Measurements from ENCODE around the gene NFKBIE.

The NFKBIE gene

DNA sequence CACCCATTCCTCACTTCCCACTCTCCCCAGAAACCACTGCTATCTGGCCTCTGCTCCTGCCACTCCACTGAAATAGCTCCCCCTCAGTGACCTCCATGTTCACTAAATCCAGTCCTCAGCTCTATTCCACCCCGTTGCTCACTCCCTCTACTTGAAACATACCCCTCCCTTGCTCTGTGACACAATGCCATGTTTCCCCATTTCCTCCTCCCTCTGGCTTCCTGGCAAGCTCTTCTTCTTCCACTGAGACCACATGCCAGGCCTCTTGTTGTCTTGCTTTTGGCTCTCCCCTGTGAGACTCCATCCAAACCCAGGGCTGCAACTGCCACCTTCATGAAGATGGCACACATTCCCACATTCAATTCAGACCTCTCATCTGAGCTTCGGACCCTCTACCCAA lies 18.8 kb upstream of the NFKBIE start:
- H3K4me3 ChIP-seq (ENCODE audit: low read length in 2 of 2): no peak overlapping the region
- peaks cover 18 to 25% of the 10 kb centered on the region in 2 donors for H3K27me3 ChIP-seq (ENCODE audit: control insufficient read depth in 1 of 2, insufficient read depth in 2 of 2, low read length in 2 of 2)
- H3K9me3 ChIP-seq (ENCODE audit: control insufficient read depth in 2 of 2, low read length in 2 of 2): no peaks in the 10 kb centered on the region
- H3K36me3 ChIP-seq (ENCODE audit: control insufficient read depth in 2 of 2, insufficient read depth in 2 of 2, low read length in 2 of 2): no peaks in the 10 kb centered on the region
- no peak overlapping the region for H3K9ac ChIP-seq (ENCODE audit: low read length in 2 of 2)
- H3K4me1 ChIP-seq (ENCODE audit: control insufficient read depth, insufficient read depth, low read length): no peaks in the 10 kb centered on the region
- no peak overlapping the region for H3K27ac ChIP-seq (ENCODE audit: low read length)

DNA sequence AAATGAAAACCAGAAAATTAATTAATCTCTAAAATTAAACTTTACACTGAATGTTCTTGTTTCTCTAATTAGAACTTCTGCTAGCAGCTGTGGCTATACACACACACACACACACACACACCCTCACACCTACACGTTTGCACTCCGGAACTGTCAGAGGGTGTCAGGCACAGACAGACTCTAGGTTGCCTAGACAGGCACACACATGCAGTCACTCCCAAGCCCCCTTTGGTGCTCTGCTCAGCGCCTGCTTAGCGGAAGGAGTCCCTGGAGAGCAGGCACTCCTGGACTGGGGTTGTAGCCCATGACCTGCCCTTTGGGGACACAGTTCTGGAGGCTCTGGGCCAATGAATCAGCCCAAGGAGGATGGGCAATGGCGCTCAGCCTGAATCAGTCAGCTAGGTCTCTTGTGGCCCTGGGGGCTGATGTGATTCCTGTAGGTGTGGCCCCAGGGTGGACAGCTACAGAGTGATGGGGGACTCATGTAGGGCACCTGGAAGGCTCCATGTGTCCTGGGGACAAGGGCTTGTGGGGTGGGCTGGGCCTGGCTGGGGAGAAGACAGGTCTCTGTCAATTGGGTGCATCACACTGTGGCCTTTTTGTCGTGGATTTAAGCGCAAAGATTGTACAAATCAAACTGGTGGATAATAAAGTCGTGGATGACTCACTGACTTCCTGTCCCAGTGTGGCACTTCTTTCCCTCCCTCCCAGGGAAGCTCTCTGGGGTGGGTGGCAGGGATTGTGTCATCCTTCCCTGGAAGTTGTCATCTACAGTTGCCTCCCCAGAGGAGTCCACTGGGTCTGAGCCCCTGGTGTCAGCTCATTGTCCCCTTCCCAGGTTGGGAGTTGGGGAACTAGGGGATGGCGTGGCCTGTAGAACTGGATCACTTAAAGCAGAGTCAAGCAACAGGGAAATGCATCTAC lies 13.7 kb upstream of the NFKBIE start:
- Histone ChIP-seq H3K9ac (ENCODE audit: low read length in 2 of 2) (no peak overlapping the region), H3K27me3 (ENCODE audit: control insufficient read depth in 1 of 2, insufficient read depth in 2 of 2, low read length in 2 of 2) (peaks cover 28 to 38% of the 10 kb centered on the region in 2 donors), H3K4me3 (ENCODE audit: low read length in 2 of 2) (no peak overlapping the region), H3K36me3 (ENCODE audit: control insufficient read depth in 2 of 2, insufficient read depth in 2 of 2, low read length in 2 of 2) (no peaks in the 10 kb centered on the region), H3K9me3 (ENCODE audit: control insufficient read depth in 2 of 2, low read length in 2 of 2) (no peaks in the 10 kb centered on the region), H3K27ac (ENCODE audit: low read length) (no peak overlapping the region), H3K4me1 (ENCODE audit: control insufficient read depth, insufficient read depth, low read length) (peaks cover 8% of the 10 kb centered on the region)

DNA sequence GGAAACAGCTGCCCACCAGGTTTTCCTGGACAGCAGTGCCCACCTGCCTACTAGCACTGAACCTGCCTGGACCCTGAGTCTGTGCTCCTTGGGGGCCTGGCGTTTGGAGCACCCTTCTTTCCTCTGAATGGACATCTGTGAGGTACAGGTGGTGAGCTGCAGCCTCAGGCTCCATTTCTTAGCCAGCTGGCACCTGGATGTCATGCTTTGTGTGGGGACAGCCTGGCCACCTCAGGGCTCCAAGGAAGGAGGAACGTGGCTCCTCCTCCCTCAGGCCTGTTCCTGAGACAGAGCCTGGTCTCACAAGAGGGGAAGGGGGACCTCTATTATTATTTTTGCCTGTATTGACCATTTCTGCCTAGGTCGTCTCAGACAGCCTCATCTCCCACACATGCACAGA lies 13.0 kb upstream of the NFKBIE start:
- H3K27me3 ChIP-seq (ENCODE audit: control insufficient read depth in 1 of 2, insufficient read depth in 2 of 2, low read length in 2 of 2): peaks cover 32 to 43% of the 10 kb centered on the region in 2 donors
- no peaks in the 10 kb centered on the region for H3K36me3 ChIP-seq (ENCODE audit: control insufficient read depth in 2 of 2, insufficient read depth in 2 of 2, low read length in 2 of 2)
- peaks cover 8% of the 10 kb centered on the region for H3K4me1 ChIP-seq (ENCODE audit: control insufficient read depth, insufficient read depth, low read length)
- no peak overlapping the region for H3K4me3 ChIP-seq (ENCODE audit: low read length in 2 of 2)
- H3K9ac ChIP-seq (ENCODE audit: low read length in 2 of 2): no peak overlapping the region
- no peak overlapping the region for H3K27ac ChIP-seq (ENCODE audit: low read length)
- no peaks in the 10 kb centered on the region for H3K9me3 ChIP-seq (ENCODE audit: control insufficient read depth in 2 of 2, low read length in 2 of 2)

DNA sequence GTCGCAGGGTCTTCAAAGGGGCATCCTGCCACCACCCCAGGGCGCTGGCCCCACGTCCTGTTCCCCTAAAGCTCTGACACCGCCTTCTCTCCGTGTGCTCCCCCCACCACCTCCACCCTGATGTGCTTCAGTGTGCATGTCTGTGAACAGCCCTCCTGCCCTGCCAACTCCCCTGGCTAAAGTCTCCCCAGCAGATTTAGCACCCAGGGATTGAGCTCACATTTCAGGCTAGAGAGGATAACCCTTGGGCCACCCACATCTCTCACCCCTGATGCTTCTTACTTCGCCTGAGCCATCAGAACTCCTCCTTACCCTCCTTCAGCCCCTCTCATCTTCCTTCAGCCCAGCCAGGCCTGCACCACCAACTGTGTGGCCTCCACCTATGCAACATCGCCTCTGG lies 12.4 kb upstream of the NFKBIE start:
- Histone ChIP-seq H3K9ac (ENCODE audit: low read length in 2 of 2) (no peak overlapping the region), H3K27ac (ENCODE audit: low read length) (no peak overlapping the region), H3K27me3 (ENCODE audit: control insufficient read depth in 1 of 2, insufficient read depth in 2 of 2, low read length in 2 of 2) (peaks cover 38 to 48% of the 10 kb centered on the region in 2 donors), H3K36me3 (ENCODE audit: control insufficient read depth in 2 of 2, insufficient read depth in 2 of 2, low read length in 2 of 2) (no peaks in the 10 kb centered on the region), H3K9me3 (ENCODE audit: control insufficient read depth in 2 of 2, low read length in 2 of 2) (no peaks in the 10 kb centered on the region), H3K4me1 (ENCODE audit: control insufficient read depth, insufficient read depth, low read length) (peaks cover 8% of the 10 kb centered on the region), H3K4me3 (ENCODE audit: low read length in 2 of 2) (no peak overlapping the region)

DNA sequence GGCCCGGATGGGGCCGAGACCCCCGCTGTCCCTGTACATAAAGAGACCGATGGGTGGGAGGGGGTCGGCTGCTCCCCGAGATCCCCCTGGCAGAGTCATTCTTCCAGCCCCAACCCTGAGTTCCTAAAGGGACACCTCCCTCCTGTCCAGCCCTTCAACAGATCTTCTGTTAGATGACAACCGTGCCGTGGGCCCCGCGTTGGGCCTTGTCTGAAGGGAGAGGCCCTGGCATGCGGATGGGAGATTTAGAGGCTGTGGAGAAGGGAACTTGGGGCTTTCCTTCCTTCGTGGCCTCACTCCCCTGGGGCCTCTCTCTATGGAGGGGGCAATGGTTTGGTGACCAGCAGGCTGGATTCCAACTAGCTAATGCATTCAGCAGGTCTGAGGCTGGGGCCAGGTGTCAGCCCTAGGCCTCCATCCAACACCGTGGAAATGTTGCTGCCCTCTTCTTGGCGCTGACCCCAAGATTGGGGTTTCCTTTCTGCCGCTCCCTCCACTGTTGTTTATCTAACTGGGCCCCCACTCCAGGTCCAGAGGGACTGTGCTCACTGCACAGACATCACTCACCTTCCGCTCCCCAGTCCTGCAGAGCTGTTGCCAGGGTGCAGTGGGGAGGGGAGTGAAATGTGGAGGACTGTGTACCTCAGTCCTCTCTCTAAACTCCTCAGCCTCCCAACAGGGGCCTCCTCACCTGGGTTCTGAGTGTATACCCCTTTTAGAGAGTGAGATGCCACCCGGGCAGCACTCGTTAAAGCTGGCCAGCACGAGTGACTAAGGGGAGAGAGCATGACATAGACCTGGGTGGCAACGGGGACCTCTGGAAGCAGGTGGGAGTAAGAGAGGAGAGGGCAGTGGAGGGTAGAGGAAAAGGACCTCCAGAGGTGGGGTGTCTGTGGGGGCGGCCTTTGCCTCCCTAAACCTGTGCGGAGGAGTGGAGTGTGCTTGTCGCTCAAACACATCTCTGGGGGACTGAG lies 11.6 kb upstream of the NFKBIE start:
- H3K4me1 ChIP-seq (ENCODE audit: control insufficient read depth, insufficient read depth, low read length): peaks cover 8% of the 10 kb centered on the region
- H3K36me3 ChIP-seq (ENCODE audit: control insufficient read depth in 2 of 2, insufficient read depth in 2 of 2, low read length in 2 of 2): no peaks in the 10 kb centered on the region
- H3K9me3 ChIP-seq (ENCODE audit: control insufficient read depth in 2 of 2, low read length in 2 of 2): no peaks in the 10 kb centered on the region
- no peak overlapping the region for H3K9ac ChIP-seq (ENCODE audit: low read length in 2 of 2)
- H3K4me3 ChIP-seq (ENCODE audit: low read length in 2 of 2): no peak overlapping the region
- no peak overlapping the region for H3K27ac ChIP-seq (ENCODE audit: low read length)
- H3K27me3 ChIP-seq (ENCODE audit: control insufficient read depth in 1 of 2, insufficient read depth in 2 of 2, low read length in 2 of 2): peaks cover 42 to 56% of the 10 kb centered on the region in 2 donors

DNA sequence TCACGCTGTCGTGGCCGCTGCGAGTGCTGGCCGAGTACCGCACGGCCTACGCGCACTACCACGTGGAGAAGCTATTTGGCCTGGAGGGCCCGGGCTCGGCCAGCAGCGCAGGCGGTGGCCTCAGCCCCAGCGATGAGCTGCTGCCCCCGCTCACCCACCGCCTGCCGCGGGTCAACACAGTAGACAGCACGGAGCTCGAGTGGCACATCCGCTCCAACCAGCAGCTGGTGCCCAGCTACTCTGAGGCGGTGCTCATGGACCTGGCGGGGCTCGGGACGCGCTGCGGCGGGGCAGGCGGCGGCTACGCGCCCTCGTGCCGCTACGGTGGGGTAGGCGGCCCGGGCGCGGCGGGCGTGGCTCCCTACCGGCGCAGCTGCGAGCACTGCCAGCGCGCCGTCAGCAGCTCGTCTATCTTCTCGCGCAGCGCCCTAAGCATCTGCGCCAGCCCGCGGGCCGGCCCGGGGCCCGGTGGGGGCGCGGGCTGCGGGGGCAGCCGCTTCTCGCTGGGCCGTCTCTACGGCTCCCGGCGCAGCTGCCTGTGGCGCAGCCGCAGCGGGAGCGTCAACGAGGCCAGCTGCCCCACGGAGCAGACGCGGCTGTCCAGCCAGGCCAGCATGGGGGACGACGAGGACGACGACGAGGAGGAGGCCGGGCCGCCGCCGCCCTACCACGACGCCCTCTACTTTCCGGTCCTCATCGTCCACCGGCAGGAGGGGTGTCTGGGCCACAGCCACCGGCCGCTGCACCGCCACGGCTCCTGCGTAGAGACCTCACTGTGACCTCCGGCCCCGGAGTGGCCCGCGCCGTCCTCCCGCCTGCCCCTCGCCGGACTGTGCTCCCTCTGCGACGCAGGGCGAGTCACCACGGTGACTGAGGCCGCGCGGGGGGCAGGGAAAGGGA lies 10.6 kb upstream of the NFKBIE start:
- no peaks in the 10 kb centered on the region for H3K9me3 ChIP-seq (ENCODE audit: control insufficient read depth in 2 of 2, low read length in 2 of 2)
- no peak overlapping the region for H3K27ac ChIP-seq (ENCODE audit: low read length)
- H3K9ac ChIP-seq (ENCODE audit: low read length in 2 of 2): no peak overlapping the region
- H3K36me3 ChIP-seq (ENCODE audit: control insufficient read depth in 2 of 2, insufficient read depth in 2 of 2, low read length in 2 of 2): no peaks in the 10 kb centered on the region
- H3K27me3 ChIP-seq (ENCODE audit: control insufficient read depth in 1 of 2, insufficient read depth in 2 of 2, low read length in 2 of 2): peaks cover 51 to 66% of the 10 kb centered on the region in 2 donors
- H3K4me1 ChIP-seq (ENCODE audit: control insufficient read depth, insufficient read depth, low read length): peaks cover 10% of the 10 kb centered on the region
- peak overlapping the region; percentile 46 to 64 for H3K4me3 ChIP-seq (ENCODE audit: low read length in 2 of 2)

DNA sequence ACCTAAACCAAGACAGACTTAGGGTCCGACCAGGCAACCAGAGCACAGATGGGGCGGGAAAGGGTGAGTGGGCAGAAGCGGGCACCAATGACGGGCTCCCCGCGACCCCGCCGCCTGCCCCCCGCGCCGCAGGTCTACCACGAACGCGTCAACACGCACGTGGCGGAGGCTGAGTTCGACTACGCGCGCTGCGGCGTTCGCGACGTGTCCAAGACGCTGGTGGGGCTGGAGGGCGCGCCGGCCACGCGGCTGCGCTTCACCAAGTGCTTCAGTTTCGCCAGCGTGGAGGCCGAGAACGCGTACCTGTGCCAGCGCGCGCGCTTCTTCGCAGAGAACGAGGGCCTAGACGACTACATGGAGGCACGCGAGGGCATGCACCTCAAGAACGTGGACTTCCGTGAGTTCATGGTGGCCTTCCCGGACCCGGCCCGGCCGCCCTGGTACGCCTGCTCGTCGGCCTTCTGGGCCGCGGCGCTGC lies 10.0 kb upstream of the NFKBIE start:
- H3K27ac ChIP-seq (ENCODE audit: low read length): no peak overlapping the region
- peaks cover 51 to 67% of the 10 kb centered on the region in 2 donors for H3K27me3 ChIP-seq (ENCODE audit: control insufficient read depth in 1 of 2, insufficient read depth in 2 of 2, low read length in 2 of 2)
- H3K9me3 ChIP-seq (ENCODE audit: control insufficient read depth in 2 of 2, low read length in 2 of 2): no peaks in the 10 kb centered on the region
- H3K4me1 ChIP-seq (ENCODE audit: control insufficient read depth, insufficient read depth, low read length): peaks cover 10% of the 10 kb centered on the region
- no peak overlapping the region for H3K9ac ChIP-seq (ENCODE audit: low read length in 2 of 2)
- peak overlapping the region in 1 of 2 donors; percentile 64 for H3K4me3 ChIP-seq (ENCODE audit: low read length in 2 of 2)
- no peaks in the 10 kb centered on the region for H3K36me3 ChIP-seq (ENCODE audit: control insufficient read depth in 2 of 2, insufficient read depth in 2 of 2, low read length in 2 of 2)

DNA sequence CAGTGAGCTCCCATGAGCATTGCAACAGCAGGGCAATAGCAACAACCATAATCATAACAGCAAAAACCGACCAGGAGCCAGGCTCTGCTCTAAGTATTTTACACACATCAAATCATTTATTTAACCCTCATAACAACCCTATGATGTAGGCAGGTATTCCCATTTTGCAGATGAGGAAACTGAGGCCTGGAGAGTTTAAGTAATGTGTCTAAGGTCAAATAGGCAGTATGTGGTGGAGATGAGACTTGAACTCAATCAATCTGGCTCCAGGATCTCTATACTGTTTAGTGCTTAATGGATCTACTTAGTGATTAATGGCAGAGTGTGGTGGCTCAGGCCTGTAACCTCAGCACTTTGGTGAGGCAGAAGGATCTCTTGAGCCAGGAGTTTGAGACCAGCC lies 8.3 kb upstream of the NFKBIE start:
- H3K27ac ChIP-seq (ENCODE audit: low read length): no peak overlapping the region

DNA sequence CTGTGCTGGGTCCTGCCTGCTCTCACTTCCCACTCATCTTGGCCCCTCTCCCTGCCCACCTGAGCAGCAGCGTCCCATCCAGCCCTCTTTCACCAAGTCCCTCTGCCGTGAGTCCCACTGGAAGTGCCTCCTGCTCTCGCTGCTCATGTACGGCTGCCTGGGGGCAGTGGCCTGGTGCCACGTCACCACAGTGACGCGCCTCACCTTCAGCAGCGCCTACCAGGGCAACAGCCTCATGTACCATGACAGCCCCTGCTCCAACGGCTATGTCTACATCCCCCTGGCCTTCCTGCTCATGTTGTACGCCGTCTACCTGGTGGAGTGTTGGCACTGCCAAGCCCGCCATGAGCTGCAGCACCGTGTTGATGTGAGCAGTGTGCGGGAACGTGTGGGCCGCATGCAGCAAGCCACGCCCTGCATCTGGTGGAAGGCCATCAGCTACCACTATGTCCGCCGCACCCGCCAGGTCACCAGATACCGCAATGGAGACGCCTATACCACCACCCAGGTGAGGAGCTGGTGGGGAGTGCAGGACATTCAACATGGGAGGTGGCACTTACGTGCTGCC lies 7.7 kb upstream of the NFKBIE start:
- Histone ChIP-seq H3K9me3 (ENCODE audit: control insufficient read depth in 2 of 2, low read length in 2 of 2) (no peaks in the 10 kb centered on the region), H3K27ac (ENCODE audit: low read length) (no peak overlapping the region), H3K36me3 (ENCODE audit: control insufficient read depth in 2 of 2, insufficient read depth in 2 of 2, low read length in 2 of 2) (no peaks in the 10 kb centered on the region), H3K4me3 (ENCODE audit: low read length in 2 of 2) (no peak overlapping the region), H3K9ac (ENCODE audit: low read length in 2 of 2) (no peak overlapping the region), H3K27me3 (ENCODE audit: control insufficient read depth in 1 of 2, insufficient read depth in 2 of 2, low read length in 2 of 2) (peaks cover 68 to 77% of the 10 kb centered on the region in 2 donors), H3K4me1 (ENCODE audit: control insufficient read depth, insufficient read depth, low read length) (peaks cover 10% of the 10 kb centered on the region)

More for the DNA sequence above, 8.3 kb upstream of the NFKBIE start:
- peaks cover 10% of the 10 kb centered on the region for H3K4me1 ChIP-seq (ENCODE audit: control insufficient read depth, insufficient read depth, low read length)
- no peaks in the 10 kb centered on the region for H3K9me3 ChIP-seq (ENCODE audit: control insufficient read depth in 2 of 2, low read length in 2 of 2)
- H3K36me3 ChIP-seq (ENCODE audit: control insufficient read depth in 2 of 2, insufficient read depth in 2 of 2, low read length in 2 of 2): no peaks in the 10 kb centered on the region
- H3K4me3 ChIP-seq (ENCODE audit: low read length in 2 of 2): no peak overlapping the region
- H3K9ac ChIP-seq (ENCODE audit: low read length in 2 of 2): no peak overlapping the region
- peaks cover 64 to 80% of the 10 kb centered on the region in 2 donors for H3K27me3 ChIP-seq (ENCODE audit: control insufficient read depth in 1 of 2, insufficient read depth in 2 of 2, low read length in 2 of 2)

Data from stomach smooth muscle (tissue), 2 donors.